Measurements from ENCODE around the gene LRRC8A. TPM values are rescaled to one million over a fixed set of nuclear protein-coding genes. Genes with fewer than 3 reads are reported as not detected.

LRRC8A gene
- total RNA-seq, 3 donors from 2014 or later, result 25.3 to 48.5 (median 25.4) TPM

GRCh38 chr9:128902351-128903078 lies 20.6 kb downstream of the LRRC8A start:
- intact Hi-C loops (cut with DNase I, micrococcal nuclease), result no loop called here
- no peak for TF ChIP-seq CTCF (IDR thresholded peaks at IDR 0.05)
- peak; percentile 80 to 93 (median 86) for DNase-seq
- ATAC-seq, result peak; percentile 94
- peaks cover 14% of the 10 kb centered on the region for H3K4me1 ChIP-seq (ENCODE audit: low read depth)
- no peak overlapping the region for H3K4me3 ChIP-seq
- no peaks in the 10 kb centered on the region for H3K9me3 ChIP-seq
- H3K36me3 ChIP-seq (ENCODE audit: low read depth), result peaks cover under 1% of the 10 kb centered on the region

GRCh38 chr9:128903079-128903461 lies 21.1 kb downstream of the LRRC8A start:
- no peak for ATAC-seq
- peaks cover 6% of the 10 kb centered on the region for H3K36me3 ChIP-seq (ENCODE audit: low read depth)
- H3K4me1 ChIP-seq (ENCODE audit: low read depth), result peaks cover 14% of the 10 kb centered on the region
- intact Hi-C loops (cut with DNase I, micrococcal nuclease), result no loop called here
- no peaks in the 10 kb centered on the region for H3K9me3 ChIP-seq
- DNase-seq, result no peak
- TF ChIP-seq CTCF (IDR thresholded peaks at IDR 0.05), result no peak
- H3K4me3 ChIP-seq, result no peak overlapping the region

- H3K4me3 ChIP-seq, result no peak overlapping the region
- H3K9me3 ChIP-seq, result no peaks in the 10 kb centered on the region
- DNase-seq (no peak), ATAC-seq (no peak)
- peaks cover 14% of the 10 kb centered on the region for H3K4me1 ChIP-seq (ENCODE audit: low read depth)
- intact Hi-C loops (cut with DNase I, micrococcal nuclease), result no loop called here
- peaks cover 7% of the 10 kb centered on the region for H3K36me3 ChIP-seq (ENCODE audit: low read depth)
- no peak for TF ChIP-seq CTCF (IDR thresholded peaks at IDR 0.05)
Measured at GRCh38 chr9:128903871-128904620, 22.1 kb downstream of the LRRC8A start.

- Histone ChIP-seq H3K36me3 (ENCODE audit: low read depth) (peaks cover 7% of the 10 kb centered on the region), H3K9me3 (no peaks in the 10 kb centered on the region), H3K4me1 (ENCODE audit: low read depth) (peaks cover 14% of the 10 kb centered on the region), H3K4me3 (no peak overlapping the region)
- no peak for DNase-seq
- no peak for ATAC-seq
- intact Hi-C loops (cut with DNase I, micrococcal nuclease), result no loop called here
- TF ChIP-seq CTCF (IDR thresholded peaks at IDR 0.05), result no peak
Measured at GRCh38 chr9:128905964-128906363, 24.0 kb downstream of the LRRC8A start.

- H3K4me1 ChIP-seq (ENCODE audit: low read depth), result peaks cover 14% of the 10 kb centered on the region
- H3K4me3 ChIP-seq, result no peak overlapping the region
- ATAC-seq, result no peak
- no peak for TF ChIP-seq CTCF (IDR thresholded peaks at IDR 0.05)
- H3K36me3 ChIP-seq (ENCODE audit: low read depth), result peaks cover 7% of the 10 kb centered on the region
- no peak for DNase-seq
- H3K9me3 ChIP-seq, result no peaks in the 10 kb centered on the region
- intact Hi-C loops (cut with DNase I, micrococcal nuclease), result no loop called here
Measured at GRCh38 chr9:128906741-128907140, 24.8 kb downstream of the LRRC8A start.

All from mucosa of descending colon (tissue), 3 donors.